ENCODE results near the gene SH2D5. TPM values are rescaled to one million over a fixed set of nuclear protein-coding genes. Genes with fewer than 3 reads are reported as not detected.
"Not testable (repeated sequence)": the region's sequence is repeated elsewhere in the genome, so short reads cannot be mapped to it uniquely, and the experiment has no call there.

Gene SH2D5
- total RNA-seq, 1 donor from 2014 or later: 0.07 TPM

- intact Hi-C loops (cut with micrococcal nuclease): no loop called here
Observed at GRCh38 chr1:20728371-20729154, 3.9 kb downstream of the SH2D5 start.

- intact Hi-C loops (cut with micrococcal nuclease): no loop called here
Observed at GRCh38 chr1:20727746-20728316, 4.7 kb downstream of the SH2D5 start.

GRCh38 chr1:20726932-20727745 is 5.4 kb downstream of the SH2D5 start:
- intact Hi-C loops (cut with micrococcal nuclease): no loop called here

- intact Hi-C loops (cut with micrococcal nuclease): no loop called here
Observed at GRCh38 chr1:20726118-20726911, 6.2 kb downstream of the SH2D5 start.

- intact Hi-C loops (cut with micrococcal nuclease): no loop called here
Observed at GRCh38 chr1:20725189-20726117, 7.0 kb downstream of the SH2D5 start.

GRCh38 chr1:20724364-20725188 is 7.9 kb downstream of the SH2D5 start:
- intact Hi-C loops (cut with micrococcal nuclease): no loop called here

- intact Hi-C loops (cut with micrococcal nuclease): no loop called here
Observed at GRCh38 chr1:20723537-20724363, 8.8 kb downstream of the SH2D5 start.

- intact Hi-C loops (cut with micrococcal nuclease): no loop called here
Observed at GRCh38 chr1:20723159-20723536, 9.4 kb downstream of the SH2D5 start.

GRCh38 chr1:20721117-20722061 is 11.1 kb downstream of the SH2D5 start:
- intact Hi-C loops (cut with micrococcal nuclease): no loop called here

- intact Hi-C loops (cut with micrococcal nuclease): no loop called here
Observed at GRCh38 chr1:20720631-20721091, 11.8 kb downstream of the SH2D5 start.

- intact Hi-C loops (cut with micrococcal nuclease): no loop called here
Observed at GRCh38 chr1:20719871-20720620, 12.5 kb downstream of the SH2D5 start.

GRCh38 chr1:20719261-20719660 is 13.2 kb downstream of the SH2D5 start:
- intact Hi-C loops (cut with micrococcal nuclease): no loop called here

- intact Hi-C loops (cut with micrococcal nuclease): not testable (repeated sequence)
Observed at GRCh38 chr1:20718343-20718882, 14.1 kb downstream of the SH2D5 start.

GRCh38 chr1:20717452-20718342 is 14.8 kb downstream of the SH2D5 start, which contains the start of gene KIF17:
Gene KIF17 (minus strand): TSS chr1:20718007. CDS start chr1:20717706, 301 bp downstream.
- intact Hi-C loops (cut with micrococcal nuclease): no loop called here

GRCh38 chr1:20716232-20716631 is 16.3 kb downstream of the SH2D5 start:
- intact Hi-C loops (cut with micrococcal nuclease): no loop called here

Data from T-helper 1 cell treated with Interleukin-12 subunit alpha and Interleukin-12 subunit beta and Interleukin-4 antibody, amounts not matched to agents 30 ng/mL and 1 ng/mL, for 36 hours (primary cell).